T-helper 1 cell treated with Interleukin-12 subunit alpha and Interleukin-12 subunit beta and Interleukin-4 antibody, amounts not matched to agents 30 μg/mL and 1 μg/mL, for 36 hours (primary cell): ENCODE data around the gene PGLYRP2.

Source experiments
- H3K27ac Mint-ChIP-seq: one replicate; pipeline ENCODE4 v1.8.0; 2021; ENCODE audit warnings: mild to moderate bottlenecking, mixed read lengths
- H3K27me3 Mint-ChIP-seq: one replicate; pipeline ENCODE4 v1.8.0; 2021; ENCODE audit warnings: low read depth, mixed read lengths
- H3K36me3 Mint-ChIP-seq: one replicate; pipeline ENCODE4 v1.8.0; 2021; ENCODE audit warnings: low read depth, mixed read lengths
- H3K4me1 Mint-ChIP-seq: one replicate; pipeline ENCODE4 v1.8.0; 2021; ENCODE audit warnings: low read depth, mixed read lengths
- H3K4me3 Mint-ChIP-seq: one replicate; pipeline ENCODE4 v1.8.0; 2021; ENCODE audit warnings: mild to moderate bottlenecking, moderate library complexity, mixed read lengths
- H3K9me3 Mint-ChIP-seq: one replicate; pipeline ENCODE4 v1.8.0; 2021; ENCODE audit warnings: mixed read lengths

PGLYRP2 gene

DNA sequence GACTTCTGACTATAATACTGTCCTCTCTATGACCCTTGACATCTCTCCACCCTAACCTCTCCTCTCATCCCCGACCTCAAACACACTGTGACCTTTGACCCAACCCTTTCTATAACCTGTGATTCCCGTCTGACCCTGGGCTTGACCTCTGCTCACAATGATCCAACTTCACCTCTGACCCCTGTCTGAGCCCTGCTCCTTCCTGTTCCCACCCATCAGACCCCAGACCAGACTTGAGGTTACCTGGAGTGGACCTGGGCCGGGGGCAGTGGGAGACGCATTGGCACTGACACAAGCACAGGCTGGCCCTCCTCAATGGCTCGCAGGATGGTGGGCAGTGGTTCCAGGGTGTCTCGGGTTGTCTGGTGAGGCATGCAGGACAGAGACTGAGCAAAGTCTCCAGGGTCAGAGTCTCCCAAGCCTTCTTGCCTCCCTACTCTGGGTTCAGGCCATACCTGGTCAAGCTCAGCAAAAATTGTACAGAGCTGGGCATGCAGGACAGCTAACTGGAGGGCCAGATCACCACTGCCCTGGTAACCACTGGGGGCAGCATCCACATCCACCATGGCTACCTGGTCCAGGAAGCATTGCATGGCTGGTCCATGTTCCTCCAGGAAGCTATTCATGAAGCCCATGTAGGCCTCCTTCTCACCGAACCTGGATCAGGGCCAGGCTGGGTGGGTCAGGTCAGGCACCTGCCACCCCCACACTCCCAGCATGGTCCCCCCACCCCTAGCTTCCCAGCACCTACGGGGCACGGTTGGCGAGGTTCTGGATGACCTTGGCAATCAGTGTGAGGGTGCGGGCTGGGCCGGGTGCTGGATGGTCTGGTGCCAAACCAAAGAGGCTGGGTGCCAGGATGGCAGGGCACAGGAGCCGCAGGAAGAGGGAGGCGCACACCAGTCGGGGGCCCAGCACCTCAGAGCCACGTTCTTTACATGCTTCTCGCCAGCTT is 25.1 kb downstream of the PGLYRP2 start:
- peak overlapping the region; percentile 34 for H3K27ac Mint-ChIP-seq
- peaks cover 19% of the 10 kb centered on the region for H3K4me1 Mint-ChIP-seq
- peaks cover 53% of the 10 kb centered on the region for H3K36me3 Mint-ChIP-seq
- peak overlapping the region; percentile 25 for H3K4me3 Mint-ChIP-seq
- H3K27me3 Mint-ChIP-seq = no peaks in the 10 kb centered on the region
- H3K9me3 Mint-ChIP-seq = no peaks in the 10 kb centered on the region

DNA sequence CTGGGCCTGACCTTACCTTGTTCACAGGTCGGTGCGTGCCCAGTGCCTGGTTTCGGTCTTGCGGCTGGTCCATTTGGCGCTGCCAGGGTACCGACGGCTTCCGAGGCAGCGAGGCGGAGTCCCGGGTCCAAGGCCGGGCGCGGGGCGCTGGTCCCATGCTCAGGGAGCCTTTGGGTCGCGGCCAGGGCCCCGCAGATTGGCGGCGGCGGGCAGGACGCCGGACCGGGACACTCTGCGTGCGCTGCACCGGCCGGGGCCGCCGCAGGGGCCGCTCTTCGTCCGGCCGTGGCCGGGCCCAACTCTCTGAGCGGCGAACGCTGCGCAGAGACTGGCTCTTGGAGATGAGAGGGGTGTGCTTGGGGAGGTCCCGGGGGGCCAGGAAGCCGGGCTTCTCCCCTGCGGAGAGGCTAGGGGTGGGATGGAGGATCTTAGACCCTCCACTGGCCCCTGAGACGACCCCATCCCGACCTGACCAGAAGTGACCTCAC is 26.2 kb downstream of the PGLYRP2 start:
- H3K27me3 Mint-ChIP-seq = no peaks in the 10 kb centered on the region
- no peaks in the 10 kb centered on the region for H3K9me3 Mint-ChIP-seq
- no peak overlapping the region for H3K4me3 Mint-ChIP-seq
- peaks cover 24% of the 10 kb centered on the region for H3K4me1 Mint-ChIP-seq
- peaks cover 55% of the 10 kb centered on the region for H3K36me3 Mint-ChIP-seq
- no peak overlapping the region for H3K27ac Mint-ChIP-seq

DNA sequence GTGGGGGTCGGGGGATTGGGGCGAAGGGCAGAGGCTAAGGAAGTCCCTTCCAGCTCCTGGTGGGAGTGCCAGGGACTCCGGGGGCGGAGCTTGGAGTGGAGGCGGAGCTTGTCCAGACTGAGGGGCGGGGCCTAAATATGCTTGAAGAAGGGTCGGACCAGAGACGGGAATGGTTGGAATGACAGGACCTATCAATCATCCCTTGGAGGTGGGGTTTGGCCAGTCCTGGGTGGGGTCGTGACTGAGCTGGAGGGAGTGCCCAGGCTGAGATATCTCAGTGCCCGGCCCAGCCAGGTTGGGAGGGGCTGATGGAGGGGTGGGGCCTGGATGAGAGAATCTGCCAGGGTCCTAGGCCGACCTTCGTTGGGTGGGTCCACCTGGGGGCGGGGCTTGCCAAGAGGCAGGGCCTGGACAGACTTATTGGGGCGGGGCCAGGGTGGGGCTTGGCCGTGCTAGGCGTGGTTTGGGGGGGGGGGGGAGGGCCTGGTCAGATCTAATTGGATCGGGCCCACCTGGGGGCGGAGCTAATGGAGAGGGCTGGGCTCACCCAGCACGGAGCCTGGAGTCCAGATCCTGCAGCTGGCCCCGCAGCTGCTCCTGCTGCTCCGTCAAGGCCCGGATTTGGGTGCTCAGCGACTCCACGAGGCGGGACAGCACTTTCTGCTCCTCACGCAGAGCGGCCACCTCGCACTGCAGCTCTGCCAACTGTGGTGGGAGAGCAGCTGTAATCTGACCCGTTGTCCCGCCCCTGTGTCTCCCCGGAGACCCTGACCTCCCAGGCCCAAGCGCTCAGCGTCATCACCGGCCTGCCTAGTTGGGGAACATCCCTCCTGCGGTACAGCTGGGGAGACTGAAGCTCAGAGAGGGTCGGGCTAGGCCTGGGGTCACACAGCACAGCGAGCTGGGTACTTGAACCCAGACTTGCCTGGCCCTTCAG is 26.9 kb downstream of the PGLYRP2 start:
- H3K4me1 Mint-ChIP-seq = peaks cover 22% of the 10 kb centered on the region
- peaks cover 52% of the 10 kb centered on the region for H3K36me3 Mint-ChIP-seq

DNA sequence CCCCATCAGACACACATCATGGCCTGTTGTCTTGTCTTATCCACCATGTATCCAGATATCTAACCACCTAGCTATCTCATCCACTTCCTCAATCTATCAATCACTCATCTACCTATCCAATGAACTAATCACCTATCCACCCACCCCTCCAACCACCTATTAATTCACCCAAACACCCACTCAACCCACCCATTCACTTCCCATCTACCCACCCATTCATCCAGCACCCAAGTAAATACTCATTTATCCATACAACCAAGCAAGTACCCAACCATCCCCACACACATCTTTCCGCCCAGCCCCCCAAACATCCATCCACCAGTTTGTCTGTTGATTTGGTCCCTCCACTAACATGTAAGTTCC is 28.8 kb downstream of the PGLYRP2 start:
- Mint-ChIP-seq H3K4me1 (peaks cover 22% of the 10 kb centered on the region), H3K27me3 (no peaks in the 10 kb centered on the region), H3K9me3 (no peaks in the 10 kb centered on the region), H3K36me3 (peaks cover 54% of the 10 kb centered on the region), H3K4me3 (peak overlapping the region; percentile 85), H3K27ac (peak overlapping the region; percentile 89)

More for the DNA sequence above, 26.9 kb downstream of the PGLYRP2 start:
- no peak overlapping the region for H3K4me3 Mint-ChIP-seq
- H3K27me3 Mint-ChIP-seq = no peaks in the 10 kb centered on the region
- H3K9me3 Mint-ChIP-seq = no peaks in the 10 kb centered on the region
- peak overlapping the region; percentile 53 for H3K27ac Mint-ChIP-seq

DNA sequence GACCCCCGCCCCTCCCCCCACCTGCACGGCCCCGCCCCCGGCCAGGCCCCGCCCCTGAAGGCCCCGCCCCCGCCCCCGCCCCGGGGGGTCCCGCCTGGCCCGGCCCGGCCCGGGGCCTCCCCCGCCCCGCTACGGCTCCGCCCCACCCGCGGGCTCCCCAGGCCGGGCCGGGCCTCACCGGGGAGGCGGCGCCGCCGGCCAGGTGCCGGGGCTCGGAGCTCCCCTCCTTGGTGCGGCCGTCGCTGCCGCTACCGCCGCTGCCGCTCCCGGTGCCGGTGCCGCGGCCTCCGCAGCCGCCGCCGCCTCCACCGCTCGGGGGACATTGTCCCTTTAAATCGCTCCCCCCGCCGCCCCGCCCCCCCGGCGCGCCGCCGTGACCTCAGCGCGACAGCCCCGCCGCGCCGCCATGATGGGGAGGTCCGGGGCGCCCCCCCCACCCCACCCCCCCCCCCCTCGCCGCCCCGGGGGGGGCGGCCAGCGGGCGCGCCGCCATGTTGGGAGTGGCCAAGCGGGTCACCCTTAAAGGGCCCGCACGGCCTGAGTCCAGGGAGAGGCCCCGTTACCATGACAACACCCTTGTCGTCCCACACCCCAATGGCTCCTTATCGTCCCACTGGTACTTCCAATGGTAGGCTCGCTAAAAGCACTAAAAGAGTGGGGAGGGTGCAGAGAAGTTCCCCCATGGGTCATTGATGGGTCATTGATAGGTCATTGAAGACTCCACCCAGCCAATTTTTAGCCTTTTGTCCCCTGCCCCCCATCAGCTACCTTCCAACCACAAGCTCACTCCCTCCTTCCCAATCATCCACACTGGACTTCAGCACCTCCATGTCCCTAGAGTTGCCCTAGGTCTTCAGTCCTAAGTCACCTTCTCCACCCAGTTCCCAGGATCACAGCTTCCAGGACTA is 29.4 kb downstream of the PGLYRP2 start, which contains the start of gene WIZ:
TSS of gene WIZ (minus strand) at position 337 of the 908 bp plus-strand sequence. CDS start 1,649 bp downstream, outside the sequence.
- Mint-ChIP-seq H3K9me3 (no peaks in the 10 kb centered on the region), H3K27me3 (no peaks in the 10 kb centered on the region), H3K36me3 (peaks cover 50% of the 10 kb centered on the region), H3K4me1 (peaks cover 18% of the 10 kb centered on the region), H3K27ac (peak within 1 kb of the TSS; percentile 89), H3K4me3 (peak within 1 kb of the TSS; percentile 85)

DNA sequence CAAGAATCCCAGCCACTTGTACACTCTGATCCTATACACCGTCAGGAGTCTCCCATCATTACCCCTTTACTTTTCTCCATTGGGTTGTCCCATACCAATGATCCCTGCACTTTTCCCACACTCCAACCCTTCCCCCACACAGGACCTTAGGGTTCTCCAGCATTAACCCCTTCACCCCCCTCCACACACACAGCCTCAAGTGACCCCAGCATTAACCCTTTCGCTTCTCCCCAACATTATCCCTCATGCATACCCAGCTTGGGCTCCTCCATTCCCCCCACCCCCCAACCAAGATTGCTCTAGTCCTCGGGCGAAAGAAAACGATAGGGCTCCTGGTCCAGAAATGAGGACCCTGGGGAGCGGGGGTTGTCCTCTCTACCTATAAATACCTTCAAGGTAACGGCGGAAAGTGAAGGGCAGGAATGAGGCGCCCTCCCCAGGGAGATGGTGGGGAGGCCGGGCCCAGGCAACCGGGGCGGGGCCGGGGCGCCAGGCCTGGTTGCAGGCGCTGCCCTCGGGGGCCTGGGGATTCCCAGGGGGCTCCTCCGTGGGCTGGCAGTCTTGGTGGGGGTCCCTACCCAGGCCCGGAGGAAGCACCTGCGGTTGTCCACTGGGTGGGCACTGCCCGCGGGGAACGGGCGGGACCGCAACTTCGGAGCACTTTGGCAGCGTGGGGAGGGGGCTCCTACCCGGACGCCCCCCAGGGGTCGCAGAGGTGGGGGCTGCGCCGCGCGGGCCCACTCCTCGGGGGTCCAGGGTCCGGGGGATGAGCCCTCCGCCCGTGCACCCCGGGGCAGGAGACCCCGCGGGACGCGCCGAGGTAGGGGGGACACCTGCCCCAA is 30.3 kb downstream of the PGLYRP2 start:
- Mint-ChIP-seq H3K36me3 (peaks cover 44% of the 10 kb centered on the region), H3K27me3 (no peaks in the 10 kb centered on the region), H3K4me1 (peaks cover 18% of the 10 kb centered on the region), H3K9me3 (no peaks in the 10 kb centered on the region), H3K27ac (peak overlapping the region; percentile 85), H3K4me3 (peak overlapping the region; percentile 71)

DNA sequence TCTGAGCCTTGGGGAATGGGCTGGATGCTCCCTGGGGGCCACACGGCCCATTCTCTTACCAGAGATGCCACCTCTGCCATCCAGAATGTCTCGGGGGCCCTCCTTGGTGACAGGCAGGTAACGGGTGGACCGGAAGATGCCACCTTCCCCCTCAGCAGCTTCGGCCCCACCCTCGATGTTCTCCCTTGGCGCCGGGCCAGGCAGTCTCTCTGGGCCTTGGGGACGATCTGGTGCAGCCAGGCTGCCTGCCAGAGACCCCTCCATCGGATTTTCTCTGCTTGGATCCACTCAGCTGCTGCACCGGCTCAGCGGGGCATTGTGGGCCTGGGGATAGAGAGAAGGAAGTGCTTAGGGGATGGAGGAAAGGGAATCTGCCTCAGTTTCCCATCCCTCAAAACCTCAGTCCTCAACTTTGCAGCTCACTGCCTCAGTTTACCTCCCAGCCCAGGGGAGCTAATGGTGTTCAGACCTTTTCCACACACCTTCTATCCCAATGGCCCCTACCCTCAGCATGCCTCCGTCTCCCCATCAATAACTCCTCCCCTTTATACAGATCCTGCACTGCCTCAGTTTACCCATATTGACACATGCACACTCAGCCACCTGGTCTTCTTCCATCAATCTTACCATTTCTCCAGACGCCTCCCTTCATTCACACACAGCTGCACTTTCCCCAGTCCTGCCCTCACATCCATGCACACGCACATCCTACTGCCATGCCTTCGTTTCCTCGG is 31.1 kb downstream of the PGLYRP2 start:
- H3K27me3 Mint-ChIP-seq = no peaks in the 10 kb centered on the region
- peak overlapping the region; percentile 71 for H3K4me3 Mint-ChIP-seq
- no peaks in the 10 kb centered on the region for H3K9me3 Mint-ChIP-seq
- peaks cover 18% of the 10 kb centered on the region for H3K4me1 Mint-ChIP-seq
- H3K27ac Mint-ChIP-seq = peak overlapping the region; percentile 85
- peaks cover 38% of the 10 kb centered on the region for H3K36me3 Mint-ChIP-seq

DNA sequence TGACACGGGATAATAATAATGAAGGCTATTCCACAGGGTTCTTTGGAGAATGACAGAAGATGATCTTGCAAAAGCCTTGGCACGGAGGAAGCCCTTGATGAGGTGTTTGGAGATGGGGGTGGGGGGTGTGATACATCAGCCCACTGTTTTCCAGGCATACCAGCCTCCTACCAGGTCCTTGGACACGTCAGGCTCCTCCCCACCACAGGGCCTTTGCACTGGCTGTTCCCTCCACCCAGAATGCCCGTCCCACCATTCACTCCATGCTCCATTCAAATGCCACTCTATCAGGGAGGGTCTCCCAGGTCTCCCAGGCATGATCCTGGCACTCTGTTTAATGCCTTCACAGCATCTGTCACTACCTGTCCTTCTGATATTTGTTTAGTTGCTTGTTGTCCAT is 32.2 kb downstream of the PGLYRP2 start:
- H3K4me3 Mint-ChIP-seq = no peak overlapping the region
- H3K4me1 Mint-ChIP-seq = peaks cover 18% of the 10 kb centered on the region
- H3K9me3 Mint-ChIP-seq = no peaks in the 10 kb centered on the region
- peaks cover 34% of the 10 kb centered on the region for H3K36me3 Mint-ChIP-seq
- no peaks in the 10 kb centered on the region for H3K27me3 Mint-ChIP-seq
- no peak overlapping the region for H3K27ac Mint-ChIP-seq

DNA sequence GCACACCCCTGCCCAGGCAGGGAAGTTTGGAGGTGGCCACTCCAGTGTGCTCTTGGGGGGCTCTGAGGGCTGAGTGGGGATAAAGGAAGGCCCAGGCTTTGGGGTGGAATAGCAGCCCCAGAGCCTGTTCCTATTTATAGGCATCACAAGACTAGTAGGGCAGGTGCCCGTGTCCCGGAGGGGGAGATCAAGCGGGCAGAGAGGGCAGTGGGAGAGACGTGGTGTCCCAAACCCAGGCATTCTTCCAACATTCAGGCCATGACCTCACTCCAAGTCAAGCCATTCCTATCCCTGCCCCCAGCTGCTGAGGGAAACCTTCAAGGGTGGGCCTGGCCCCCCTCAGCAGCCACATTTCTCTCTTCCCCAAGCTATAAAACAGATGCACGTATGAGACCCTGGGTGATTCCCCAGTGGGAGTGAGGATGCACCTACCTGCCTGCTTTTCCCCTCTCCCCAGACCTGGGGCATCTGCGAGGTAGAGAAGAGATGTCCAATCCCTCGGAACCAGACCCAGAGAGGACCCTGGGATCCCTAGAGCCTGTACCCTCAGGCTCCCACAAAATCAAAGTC is 33.4 kb downstream of the PGLYRP2 start:
- H3K9me3 Mint-ChIP-seq = no peaks in the 10 kb centered on the region
- H3K36me3 Mint-ChIP-seq = peaks cover 24% of the 10 kb centered on the region
- no peaks in the 10 kb centered on the region for H3K27me3 Mint-ChIP-seq
- H3K4me1 Mint-ChIP-seq = peaks cover 12% of the 10 kb centered on the region
- H3K4me3 Mint-ChIP-seq = no peak overlapping the region
- no peak overlapping the region for H3K27ac Mint-ChIP-seq

DNA sequence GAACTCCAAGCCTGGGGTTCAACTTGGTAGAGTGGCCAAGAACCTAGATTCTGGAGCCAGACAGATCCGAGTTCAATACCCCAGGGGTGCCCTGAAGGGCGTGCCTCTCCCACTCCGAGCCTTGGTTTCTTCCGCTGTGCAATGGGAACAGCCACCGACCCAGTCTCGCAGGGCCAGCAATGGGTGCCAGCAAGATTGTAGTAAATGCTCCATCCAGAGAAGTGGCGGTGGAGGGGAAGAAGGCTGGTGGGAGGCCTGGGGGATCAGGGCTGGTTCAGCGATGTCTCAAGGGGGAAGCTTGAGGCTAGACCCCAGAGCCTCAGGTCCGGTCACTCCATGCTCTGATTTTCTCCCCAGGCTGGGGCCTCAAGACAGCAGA is 34.1 kb downstream of the PGLYRP2 start:
- Mint-ChIP-seq H3K27ac (no peak overlapping the region), H3K9me3 (no peaks in the 10 kb centered on the region)

DNA sequence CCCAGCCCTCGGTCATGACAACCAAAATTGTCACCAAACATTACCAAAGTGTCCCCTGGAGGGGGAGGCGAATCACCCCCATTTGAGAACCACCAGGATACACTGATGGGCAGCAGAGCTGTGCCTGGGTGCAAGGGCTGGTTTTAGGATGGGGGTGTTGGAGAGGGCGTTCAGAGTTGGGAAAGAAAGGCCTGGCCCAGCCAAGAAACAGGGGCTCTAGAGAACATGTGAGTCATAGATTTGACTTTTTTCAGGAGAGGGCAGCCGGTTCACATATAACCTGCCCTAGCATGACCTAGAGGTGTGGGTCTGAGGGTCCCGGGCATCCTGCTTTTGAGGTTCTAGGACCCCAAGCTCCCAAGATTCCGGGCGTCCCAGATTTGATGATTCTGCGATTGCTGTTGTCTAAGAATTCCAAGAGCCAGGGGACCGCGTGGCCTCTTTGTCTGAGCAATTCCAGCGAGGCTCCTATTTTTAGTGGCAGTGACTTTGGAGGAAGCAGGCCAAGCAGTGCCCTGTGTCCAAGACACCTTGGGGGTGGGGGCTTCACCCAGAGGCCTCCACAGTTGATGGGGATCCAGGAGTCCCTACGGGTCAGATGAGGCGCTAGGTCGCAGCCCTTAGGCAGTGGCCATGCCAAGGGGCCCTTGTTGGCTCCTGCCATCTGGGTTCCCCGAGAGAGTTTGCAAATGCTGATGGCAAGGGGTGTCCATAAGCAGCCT is 34.6 kb downstream of the PGLYRP2 start:
- Mint-ChIP-seq H3K36me3 (peaks cover 18% of the 10 kb centered on the region), H3K4me3 (no peak overlapping the region), H3K27ac (no peak overlapping the region), H3K27me3 (no peaks in the 10 kb centered on the region), H3K9me3 (no peaks in the 10 kb centered on the region), H3K4me1 (peaks cover 6% of the 10 kb centered on the region)

More for the DNA sequence above, 34.1 kb downstream of the PGLYRP2 start:
- peaks cover 6% of the 10 kb centered on the region for H3K4me1 Mint-ChIP-seq
- H3K4me3 Mint-ChIP-seq = no peak overlapping the region
- H3K36me3 Mint-ChIP-seq = peaks cover 18% of the 10 kb centered on the region
- no peaks in the 10 kb centered on the region for H3K27me3 Mint-ChIP-seq

DNA sequence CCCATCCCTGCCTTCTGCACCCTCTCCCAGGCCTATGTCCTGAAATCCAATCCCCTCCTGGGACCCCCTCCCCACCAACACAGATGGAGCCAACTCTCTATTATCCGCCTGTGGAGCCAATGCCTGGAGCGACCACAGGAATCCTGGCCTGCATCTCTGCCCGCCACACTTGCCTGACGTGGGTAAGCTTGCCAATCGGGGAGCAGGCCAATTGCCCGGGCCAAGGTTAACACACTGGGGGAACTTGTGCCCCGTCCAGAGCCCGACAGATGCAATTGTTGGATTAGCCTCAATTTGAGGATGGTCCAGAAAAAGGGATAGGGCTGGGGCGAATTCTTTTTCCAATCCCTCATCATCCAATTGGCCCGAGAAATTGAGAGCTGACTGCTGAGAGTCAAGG is 35.5 kb downstream of the PGLYRP2 start:
- H3K4me1 Mint-ChIP-seq = peaks cover 5% of the 10 kb centered on the region
- H3K27ac Mint-ChIP-seq = no peak overlapping the region
- H3K27me3 Mint-ChIP-seq = no peaks in the 10 kb centered on the region

More for the DNA sequence above, 35.5 kb downstream of the PGLYRP2 start:
- Mint-ChIP-seq H3K36me3 (peaks cover 18% of the 10 kb centered on the region), H3K9me3 (no peaks in the 10 kb centered on the region), H3K4me3 (no peak overlapping the region)
